Muscle of back (tissue), 13 donors: ENCODE measurements around the gene GPR151. TPM values are rescaled to one million over a fixed set of nuclear protein-coding genes. Genes with fewer than 3 reads are reported as not detected.
A peak's percentile ranks its signal among the peaks of the same experiment; 100 is the strongest.
"Not testable (repeated sequence)": the region's sequence is repeated elsewhere in the genome, so short reads cannot be mapped to it uniquely, and the experiment has no call there.

ENCODE experiments used
- DNase-seq, 3 donors: peaks; one replicate each; pipeline versions ENCODE4 v3.0.0 to v3.0.0-alpha.2; 2013
- long read RNA-seq, 9 donors: transcript quantifications; one replicate each; lab custom pipeline, GENCODE V29; 2026
- polyA plus RNA-seq, 10 donors: library from polyadenylated mRNA; unstranded; fragments of 120-200 nt; gene quantifications; one replicate each; pipeline ENCODE4 v1.2.1, GENCODE V29; 2013; ENCODE audit not compliant: insufficient read length in 10 of 10

GPR151 gene
- not detected for polyA plus RNA-seq
- long read RNA-seq, donor 1: 0 reads
- long read RNA-seq, donor 2: 0 reads
- long read RNA-seq, donor 3: 0 reads
- long read RNA-seq, donor 4: 0 reads
- long read RNA-seq, donor 5: 0 reads
- long read RNA-seq, donor 6: 0 reads
- long read RNA-seq, donor 7: 0 reads
- long read RNA-seq, donor 8: 0 reads
- long read RNA-seq, donor 9: 0 reads

DNA sequence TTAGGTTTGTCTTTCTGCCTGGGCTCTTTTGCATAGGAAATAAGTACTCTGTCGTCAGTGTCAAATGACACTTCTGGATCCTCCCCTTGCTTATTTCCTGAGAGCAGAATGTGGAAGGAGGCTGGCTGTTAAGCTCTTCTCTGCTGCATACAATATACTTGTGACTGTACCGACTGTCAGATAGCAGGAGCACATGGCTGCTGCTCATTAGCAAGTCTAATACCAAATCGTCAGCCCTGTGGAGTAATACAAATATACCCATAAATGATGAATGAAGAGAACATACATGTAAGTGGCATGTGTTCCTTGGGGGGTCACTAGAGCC is at the start of gene GPR151:
TSS of gene GPR151 (minus strand) at position 40 of the 325 bp plus-strand sequence. CDS start 77 bp downstream, outside the sequence.
- DNase-seq: no peak

DNA sequence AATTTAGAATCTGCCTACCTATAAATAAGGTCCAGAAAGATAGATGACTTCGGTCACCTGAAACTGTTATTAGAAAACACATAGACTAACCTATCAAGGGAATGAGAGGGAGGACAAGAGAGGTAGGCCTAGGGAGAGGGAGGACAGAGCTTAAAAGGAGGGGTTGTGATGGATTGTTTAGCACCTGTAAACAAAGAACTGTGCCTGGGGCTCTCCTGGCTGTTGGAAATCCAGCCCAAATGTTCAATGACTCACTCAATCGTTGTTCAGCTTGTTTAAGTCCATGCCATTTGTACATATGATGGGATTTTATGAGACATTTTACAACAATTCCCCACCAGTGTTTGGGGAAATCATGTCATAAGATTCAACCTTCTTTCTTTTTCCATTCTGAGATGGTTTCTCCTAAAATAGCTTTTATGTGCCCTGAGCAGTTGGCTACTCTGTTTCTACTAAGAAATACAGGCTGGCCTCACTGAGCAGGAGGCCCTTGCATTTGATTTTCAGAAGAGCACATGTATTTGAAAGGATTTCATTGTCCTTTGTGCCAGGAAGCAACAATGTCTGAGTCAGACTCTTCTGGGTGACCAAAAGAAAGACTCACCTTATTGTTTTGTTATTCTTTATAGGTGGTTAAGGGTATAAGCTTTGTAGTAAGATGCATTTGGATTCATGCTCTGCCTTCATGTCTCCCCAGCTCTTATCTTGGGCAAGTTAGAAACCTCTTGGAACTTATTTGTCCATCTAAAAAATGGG is 48.2 kb upstream of the GPR151 start:
- no peak for DNase-seq

- no peak for DNase-seq
Measured at GRCh38 chr5:146562461-146562860, 46.5 kb upstream of the GPR151 start.

DNA sequence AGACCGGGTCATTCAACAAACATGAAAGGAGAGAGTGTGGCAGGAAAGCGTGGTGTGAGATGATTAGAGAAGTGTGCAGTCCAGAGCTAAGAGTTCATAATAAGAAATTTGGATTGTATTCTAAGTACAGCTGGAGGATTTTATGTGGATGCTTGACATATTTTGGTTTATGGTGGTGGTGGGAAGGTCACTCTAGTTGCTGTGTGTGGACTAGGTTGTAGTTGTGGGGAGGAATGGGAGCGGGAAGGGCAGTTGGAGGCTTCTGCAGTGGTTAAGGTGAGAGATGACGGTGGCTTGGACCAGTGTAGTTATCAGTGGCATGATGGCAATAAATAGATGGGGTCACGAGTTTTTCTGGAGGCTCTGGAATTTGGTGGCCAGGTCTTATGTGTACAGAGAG is 45.7 kb upstream of the GPR151 start:
- DNase-seq: no peak

- DNase-seq: peak in 1 of 3 donors; percentile 69
Measured at GRCh38 chr5:146560205-146560812, 44.3 kb upstream of the GPR151 start.

DNA sequence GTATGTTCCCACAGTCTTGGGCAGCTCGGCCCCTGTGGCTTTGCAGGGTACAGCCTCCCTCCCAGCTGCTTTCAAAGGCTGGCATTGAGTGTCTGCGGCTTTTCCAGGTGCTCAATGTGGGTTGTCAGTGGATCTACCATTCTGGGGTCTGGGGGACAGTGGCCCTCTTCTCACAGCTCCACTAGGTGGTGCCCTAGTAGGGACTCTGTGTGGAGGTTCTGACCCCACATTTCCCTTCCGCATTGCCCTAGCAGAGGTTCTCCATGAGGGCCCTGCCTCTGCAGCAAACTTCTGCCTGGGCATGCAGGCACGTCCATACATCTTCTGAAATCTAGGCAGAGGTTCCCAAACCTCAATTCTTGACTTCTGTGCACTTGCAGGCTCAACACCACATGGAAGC is 40.9 kb upstream of the GPR151 start:
- DNase-seq: not testable (repeated sequence)

DNA sequence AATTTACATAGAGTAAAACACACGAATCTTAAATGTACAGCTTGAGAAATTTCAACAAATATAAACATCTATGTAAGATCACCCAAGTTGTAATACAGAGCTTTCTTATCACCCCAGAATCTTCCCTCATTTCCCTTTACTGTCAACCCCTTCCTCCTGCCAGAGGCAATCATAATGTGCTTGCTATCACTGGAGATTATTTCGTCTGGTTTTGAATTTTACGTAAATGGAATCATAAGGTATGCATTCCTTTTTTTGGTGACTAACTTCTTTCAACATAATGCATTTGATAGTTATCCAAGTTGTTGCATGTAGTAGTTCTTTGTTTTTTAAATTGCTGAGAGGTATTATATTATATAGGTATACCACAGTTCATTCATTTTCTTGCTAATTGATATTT is 37.5 kb upstream of the GPR151 start:
- no peak for DNase-seq

DNA sequence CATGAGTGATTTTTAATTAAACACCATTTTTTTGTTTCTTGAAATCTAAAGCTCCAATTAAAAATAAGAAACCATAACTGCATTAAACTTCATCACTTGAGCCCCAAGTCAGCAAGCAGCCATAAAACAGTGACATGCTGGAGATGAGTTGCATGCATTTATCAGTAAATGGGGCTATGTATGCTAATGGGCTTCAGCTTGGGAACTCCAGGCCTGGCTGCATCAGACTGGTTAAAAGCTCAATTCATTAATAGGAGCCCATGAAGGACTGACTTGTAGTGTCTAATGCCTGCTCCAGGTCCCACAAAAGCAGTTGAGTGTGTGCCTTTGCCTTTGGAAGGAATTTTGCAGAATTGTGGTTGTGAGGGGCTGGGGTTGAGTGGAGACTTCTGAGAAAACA is 33.6 kb upstream of the GPR151 start:
- DNase-seq: no peak

- no peak for DNase-seq
Measured at GRCh38 chr5:146548781-146549449, 32.9 kb upstream of the GPR151 start.

DNA sequence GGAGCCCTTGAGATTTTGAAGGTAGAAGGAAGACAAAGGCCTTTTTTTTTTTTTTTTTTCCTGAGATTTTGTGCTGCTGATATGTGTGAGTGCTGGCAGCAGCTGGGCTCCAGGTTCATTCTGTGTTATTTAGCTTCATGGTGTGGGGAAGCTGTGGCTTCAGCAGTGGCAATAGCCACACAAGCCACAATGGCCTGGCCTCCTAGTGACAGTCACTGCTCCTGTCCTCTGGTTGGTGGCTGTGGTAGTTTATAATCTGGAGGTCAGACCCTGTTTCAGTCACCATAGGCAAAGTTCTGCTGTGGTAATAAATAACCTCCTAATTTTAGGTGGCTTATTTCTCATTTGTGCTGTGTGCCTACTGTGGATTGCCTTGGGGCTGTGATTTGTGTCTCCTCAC is 28.2 kb upstream of the GPR151 start:
- DNase-seq: no peak

- DNase-seq: peak; percentile 28 to 60 (median 44)
Measured at GRCh38 chr5:146541958-146542849, 26.2 kb upstream of the GPR151 start.

- no peak for DNase-seq
Measured at GRCh38 chr5:146540414-146540813, 24.4 kb upstream of the GPR151 start.

DNA sequence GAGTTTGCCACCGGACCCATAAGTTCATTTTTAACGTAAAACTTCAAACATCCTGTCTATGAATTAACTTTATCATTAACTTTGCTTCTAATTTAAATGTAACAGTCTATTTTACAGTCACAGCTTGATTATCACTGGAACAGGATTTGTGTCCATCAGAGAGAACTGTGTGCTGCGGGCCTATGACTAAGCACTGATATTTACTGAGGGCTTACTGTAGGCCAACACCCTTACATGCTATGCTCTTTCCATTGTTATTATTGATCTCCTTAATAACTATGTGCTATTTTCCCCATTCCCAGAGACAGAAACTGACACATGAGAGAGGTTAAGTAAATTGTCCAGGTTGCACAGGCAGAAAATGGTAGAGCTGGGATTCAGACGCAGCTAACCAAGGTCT is 24.0 kb upstream of the GPR151 start:
- no peak for DNase-seq

DNA sequence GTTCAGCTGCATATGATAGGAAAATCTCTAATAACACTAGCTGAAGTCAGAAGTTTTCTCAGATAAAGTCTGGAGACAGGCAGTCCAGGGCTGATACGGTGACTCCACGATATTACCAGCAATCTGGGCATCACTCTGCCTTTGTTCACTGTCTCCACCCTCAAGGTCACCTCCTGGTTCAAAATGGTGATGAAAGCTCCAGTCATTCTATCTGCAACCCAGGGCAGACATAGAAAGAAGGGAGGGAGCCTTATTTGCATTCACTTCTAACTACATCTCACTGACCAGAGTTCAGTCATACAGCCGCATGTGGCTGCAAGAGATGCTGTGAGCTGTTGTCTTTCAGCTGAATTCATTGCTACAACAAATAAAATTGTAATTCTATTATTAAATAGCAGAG is 22.4 kb upstream of the GPR151 start:
- DNase-seq: no peak

DNA sequence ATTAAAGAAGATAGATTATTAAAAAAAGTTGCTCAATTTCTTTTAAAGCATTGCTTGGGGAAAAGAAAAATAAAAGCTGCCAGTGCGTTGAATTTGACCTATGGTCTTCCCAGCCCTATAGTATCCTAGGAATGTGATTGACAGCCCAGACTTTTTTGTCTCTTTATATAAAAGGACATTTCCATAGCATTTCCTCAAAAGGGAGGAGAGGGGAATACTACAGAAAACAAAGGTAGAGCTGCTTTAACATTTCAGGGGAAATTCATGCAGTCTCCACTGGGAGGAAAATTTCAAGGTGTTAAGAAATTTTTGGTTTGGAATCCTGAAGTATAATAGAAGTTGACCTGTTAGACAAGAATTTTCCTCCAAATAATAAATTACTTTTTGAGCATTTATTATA is 17.9 kb upstream of the GPR151 start:
- DNase-seq: no peak

DNA sequence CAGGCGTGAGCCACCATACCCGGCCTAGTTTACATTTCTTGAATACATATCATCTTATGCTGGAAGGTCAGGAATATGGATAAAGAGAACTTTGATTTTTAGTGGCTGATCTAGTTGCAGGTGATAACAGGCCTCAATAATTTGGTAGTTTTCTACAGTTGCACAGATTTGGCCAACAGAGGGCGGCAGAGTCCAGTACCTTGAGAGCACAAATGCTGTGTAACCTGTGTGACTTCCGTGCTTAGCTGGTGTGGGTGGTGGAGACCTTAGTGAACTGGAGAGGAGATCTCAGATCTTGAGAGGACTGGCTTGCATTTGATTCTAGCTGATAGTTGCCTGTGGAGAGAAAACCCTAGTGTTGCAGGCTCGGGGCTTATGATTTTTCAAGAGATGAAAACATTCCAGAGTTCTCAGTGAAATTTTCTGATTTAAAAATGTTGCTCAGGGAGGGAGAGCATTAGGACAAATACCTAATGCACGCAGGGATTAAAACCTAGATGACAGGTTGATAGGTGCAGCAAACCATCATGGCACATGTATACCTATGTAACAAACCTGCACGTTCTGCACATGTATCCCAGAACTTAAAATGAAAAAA is 17.4 kb upstream of the GPR151 start:
- peak; percentile 39 to 67 (median 60) for DNase-seq

DNA sequence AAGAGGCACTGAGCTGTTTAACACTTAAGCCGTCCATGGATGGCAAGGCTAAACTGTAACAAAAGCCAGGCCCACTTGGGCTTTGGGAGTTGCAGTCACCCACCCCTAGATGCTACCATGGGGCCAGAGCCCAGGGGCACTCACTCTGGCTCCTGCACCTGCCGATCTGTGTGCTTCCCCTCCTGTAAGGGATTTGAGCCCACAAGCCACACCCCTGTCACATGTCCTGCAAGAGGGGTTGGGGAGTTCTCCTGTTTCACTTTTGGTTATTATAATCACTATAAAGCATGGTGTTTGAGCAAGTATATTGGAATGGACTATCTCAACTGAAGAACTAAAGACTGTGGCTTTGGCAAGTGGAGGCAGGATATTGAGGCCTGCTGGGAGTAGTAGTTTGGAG is 14.0 kb upstream of the GPR151 start:
- no peak for DNase-seq

DNA sequence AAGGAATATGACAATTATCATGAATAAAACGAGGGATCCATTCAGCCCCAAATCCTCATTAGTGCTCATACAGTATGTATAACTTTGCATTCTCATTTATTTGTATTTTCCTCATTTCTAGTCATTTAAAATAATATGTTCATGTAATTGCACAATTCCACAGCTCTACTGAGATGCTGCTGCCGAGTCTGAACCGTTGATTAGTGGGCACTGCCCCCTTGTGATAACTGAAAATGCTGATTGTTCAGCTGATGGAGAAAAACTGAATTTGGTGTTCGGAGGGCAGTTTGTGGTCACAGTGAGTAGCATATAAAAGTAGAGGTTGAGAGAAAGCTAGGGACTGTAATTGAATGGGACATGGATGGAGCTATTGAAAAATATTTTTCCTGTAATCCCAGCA is 12.2 kb upstream of the GPR151 start:
- no peak for DNase-seq

DNA sequence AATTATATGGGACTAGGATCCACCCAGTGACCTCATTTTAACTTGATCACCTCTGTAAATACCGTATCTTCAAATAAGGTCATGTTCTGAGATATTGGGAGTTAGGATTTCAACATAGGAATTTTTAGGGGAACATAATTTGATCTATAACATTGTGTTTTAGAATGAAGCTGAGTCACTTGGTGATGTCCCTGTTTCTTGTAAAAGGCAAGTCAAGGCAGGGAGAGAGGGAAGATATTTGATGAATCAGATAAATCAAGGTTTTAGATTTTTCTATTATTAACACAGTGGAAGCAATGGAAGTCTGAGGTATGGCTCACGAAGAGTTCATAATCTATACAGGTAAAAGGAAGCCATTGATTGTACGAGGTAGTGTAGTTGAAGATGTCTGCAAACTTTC is 11.8 kb upstream of the GPR151 start:
- DNase-seq: no peak

GRCh38 chr5:146523698-146524097 is 7.7 kb upstream of the GPR151 start:
- DNase-seq: no peak

- DNase-seq: no peak
Measured at GRCh38 chr5:146521403-146522106, 5.6 kb upstream of the GPR151 start.
